Measurements from ENCODE around the gene NTSR1.
A peak's percentile ranks its signal among the peaks of the same experiment; 100 is the strongest.

NTSR1 gene

DNA sequence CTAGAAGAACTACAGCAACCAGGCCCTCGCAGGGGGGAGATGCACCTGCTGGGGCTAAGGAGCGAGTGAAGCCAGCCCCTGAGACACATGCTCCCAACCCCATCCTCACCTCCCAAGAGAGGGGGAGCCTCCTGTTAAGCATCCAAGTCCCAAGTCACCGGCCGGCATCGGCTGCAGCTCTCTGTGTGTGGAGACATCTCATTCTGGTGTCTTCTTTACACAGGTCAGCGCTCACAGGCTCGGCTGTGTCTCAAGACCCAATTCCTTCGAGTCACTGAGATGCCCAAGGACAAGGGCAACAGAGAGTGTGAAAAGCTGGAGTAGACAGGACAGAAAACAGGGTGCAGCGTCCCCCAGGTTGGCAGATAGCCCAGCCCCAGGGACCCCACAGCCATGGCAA lies 66.6 kb downstream of the NTSR1 start:
- DNase-seq: no peak

DNA sequence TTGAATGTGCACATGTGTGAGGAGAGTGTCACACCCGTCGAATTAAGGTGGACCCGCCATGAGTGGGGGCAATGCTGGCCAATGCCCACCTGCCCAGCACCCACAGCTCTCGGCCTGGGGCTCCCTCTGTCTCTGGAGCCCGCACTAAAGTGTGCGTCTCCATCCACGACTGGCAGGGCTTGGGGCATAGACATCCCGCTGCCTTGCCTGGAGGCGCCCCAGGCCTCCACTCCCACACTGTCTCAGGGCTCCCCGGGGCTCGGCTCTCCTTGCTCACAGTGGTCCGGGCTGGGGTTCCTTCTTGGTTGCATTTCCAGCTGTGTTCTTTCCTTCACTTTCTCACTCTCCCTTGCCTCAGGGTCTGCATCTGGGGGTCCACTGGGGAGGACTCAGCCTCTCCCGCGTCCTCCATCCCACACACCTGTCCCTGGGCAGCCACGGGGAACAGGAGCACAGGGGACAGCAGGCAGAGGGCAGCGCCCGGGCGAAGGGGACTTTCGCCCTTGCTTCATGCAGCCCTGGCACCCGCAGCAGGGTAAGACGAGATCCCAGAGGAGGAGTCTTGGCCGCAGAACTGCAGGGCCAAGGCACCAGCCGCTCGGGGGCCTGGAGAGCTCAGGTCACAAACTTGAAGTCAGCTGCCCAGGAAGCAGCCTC lies 67.5 kb downstream of the NTSR1 start:
- DNase-seq: no peak

DNA sequence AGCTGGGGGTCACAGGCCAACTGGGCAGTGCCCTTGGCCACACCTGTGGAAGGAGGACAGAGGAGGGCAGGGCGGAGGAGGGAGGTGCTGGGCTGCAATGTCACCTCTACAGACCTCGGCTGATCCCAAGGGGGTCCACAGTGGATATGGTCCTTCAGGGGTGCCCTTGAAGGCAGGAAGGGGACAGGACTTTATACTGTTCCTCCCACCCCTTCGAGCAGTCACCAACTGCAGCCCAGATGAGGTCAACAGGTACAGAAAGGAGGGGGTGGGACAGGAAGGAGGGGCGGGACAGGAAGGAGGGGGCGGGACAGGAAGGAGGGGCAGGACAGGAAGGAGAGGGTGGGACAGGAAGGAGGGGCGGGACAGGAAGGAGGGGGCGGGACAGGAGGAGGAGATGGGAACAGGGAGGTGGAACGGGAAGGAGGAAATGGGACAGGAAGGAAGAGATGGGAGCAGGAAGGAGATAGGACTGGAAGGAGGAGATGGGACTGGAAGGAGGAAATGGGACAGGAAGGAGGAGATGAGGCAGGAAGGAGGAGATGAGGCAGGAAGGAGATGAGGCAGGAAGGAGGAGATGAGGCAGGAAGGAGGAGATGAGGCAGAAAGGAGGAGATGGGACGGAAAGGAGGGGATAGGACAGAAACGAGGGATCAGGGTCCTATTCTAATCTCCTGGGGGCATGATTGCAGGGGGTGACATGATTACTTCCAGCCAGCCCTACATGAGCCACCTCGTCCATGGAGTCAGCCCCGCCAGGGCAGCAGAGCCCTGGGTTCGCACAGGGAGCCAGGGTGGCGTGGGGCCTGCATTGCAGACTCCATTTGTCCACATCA lies 68.3 kb downstream of the NTSR1 start:
- DNase-seq: peak; percentile 90

DNA sequence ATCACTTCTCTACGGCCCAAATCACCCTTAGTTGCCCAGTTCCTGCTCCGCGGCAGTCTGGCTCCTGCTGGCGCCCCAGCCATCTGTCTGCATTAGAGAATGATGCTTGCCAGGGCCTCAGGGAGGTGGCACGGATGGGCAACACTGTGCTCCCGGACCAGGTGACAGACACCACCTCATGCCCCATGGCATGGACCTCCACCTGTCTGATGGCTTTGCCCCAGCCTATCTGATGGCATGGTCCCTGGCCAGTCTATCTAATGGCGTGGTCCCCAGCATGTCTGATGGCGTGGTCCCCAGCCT lies 68.8 kb downstream of the NTSR1 start:
- DNase-seq: no peak

DNA sequence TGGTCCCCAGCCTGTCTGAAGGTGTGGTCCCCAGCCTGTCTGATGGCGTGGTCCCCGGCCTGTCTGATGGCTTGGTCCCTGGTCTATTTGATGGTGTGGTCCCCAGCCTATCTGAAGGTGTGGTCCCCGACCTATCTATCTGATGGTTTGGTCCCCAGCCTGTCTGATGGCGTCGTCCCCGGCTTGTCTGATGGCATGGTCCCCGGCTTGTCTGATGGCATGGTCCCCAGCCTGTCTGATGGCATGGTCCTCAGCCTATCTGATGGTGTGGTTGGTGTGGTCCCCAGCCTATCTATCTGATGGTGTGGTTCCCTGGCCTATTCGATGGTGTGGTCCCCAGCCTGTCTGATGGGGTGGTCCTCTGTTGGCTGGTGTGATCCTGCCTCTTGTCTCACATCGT lies 69.4 kb downstream of the NTSR1 start:
- DNase-seq: no peak

DNA sequence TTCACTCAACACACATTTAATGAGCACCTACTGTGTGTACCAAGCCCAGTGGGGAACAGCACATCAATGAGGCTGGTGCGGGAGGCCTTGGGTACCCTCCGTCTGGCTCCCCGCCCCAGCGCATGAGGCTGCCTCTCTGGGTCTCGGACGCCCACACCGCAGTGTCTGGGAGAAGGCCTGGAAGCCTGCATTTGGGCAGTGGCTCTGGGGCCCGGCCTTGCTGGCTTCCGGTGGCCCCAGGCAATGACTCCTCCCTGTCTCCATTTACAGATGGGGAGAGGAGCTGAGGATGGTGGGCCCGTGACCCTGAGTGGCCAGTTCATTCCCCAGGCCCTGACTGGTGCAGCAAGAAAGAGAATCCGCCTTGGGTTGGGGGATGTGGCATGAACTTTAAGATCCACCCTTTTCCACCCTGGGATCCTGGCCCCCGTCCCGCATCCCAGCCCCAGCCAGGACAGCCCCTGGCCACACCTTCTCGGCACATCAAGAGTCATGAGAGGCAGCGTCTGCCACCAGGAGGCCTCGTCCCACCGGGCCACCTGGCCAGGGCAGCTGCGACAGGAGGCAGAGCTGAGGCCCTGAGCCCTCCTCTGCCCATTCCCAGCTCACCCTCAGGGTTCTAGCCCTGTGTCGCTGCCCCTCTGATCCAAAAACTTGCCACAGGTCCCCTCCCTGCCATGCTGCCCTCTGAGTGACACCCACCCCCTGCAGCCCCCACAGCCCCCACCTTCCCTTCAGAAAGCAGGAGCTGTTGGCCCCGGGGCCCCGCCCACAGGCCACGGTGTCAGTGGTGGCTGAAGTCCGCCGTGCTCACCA lies 70.2 kb downstream of the NTSR1 start:
- DNase-seq: no peak

DNA sequence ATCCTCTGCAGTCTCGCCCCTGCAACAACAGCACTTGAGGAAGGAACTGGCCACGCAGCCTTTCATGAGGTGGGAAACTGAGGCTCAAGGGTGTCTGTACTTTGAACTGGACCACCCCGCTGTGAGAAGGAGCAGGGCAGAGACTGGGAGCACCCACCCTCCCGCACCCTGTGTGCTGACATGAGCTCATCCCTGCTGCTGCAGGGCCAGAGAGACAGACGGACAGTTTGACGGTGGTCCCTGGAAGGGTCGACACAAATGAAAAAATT lies 70.7 kb downstream of the NTSR1 start:
- DNase-seq: no peak

DNA sequence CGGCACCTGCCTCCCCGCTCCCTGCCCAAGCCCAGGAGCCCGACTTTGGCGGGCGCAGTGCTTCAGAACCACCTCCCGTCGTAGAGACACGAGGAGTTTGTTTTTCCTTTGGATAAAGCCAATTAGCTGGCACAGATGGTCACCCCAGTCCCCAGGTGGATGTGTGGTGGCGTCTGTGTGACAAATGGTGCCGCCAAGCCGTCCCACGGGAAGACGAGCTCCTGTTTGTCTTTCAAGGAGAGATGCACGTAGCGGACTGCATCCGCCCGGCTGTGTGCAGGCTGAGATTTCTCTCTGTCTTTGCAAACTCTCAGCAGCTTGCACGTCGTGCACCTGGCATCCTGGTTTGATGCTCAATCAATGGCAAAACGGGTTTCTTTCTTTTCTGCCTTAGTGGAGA lies 71.6 kb downstream of the NTSR1 start:
- DNase-seq: no peak

DNA sequence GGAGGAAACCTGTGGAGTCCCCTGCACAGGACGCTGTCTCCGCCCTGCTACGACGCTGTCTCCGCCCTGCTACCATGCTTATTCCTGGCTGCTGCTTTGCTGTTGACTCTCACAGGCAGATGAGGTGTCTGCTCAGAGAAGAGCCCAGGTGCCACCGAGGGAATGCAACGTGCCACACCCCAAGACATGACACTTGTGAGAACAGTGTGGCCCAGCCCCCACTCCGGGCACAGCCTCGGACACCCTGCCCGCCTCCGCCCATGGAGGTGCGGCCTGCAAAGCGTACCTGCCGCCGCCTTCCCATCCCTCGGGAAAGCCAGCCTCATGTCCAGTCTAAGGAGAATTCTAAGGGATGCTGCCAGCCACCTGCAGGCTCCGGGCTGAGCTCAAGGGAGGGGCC lies 72.1 kb downstream of the NTSR1 start:
- no peak for DNase-seq

DNA sequence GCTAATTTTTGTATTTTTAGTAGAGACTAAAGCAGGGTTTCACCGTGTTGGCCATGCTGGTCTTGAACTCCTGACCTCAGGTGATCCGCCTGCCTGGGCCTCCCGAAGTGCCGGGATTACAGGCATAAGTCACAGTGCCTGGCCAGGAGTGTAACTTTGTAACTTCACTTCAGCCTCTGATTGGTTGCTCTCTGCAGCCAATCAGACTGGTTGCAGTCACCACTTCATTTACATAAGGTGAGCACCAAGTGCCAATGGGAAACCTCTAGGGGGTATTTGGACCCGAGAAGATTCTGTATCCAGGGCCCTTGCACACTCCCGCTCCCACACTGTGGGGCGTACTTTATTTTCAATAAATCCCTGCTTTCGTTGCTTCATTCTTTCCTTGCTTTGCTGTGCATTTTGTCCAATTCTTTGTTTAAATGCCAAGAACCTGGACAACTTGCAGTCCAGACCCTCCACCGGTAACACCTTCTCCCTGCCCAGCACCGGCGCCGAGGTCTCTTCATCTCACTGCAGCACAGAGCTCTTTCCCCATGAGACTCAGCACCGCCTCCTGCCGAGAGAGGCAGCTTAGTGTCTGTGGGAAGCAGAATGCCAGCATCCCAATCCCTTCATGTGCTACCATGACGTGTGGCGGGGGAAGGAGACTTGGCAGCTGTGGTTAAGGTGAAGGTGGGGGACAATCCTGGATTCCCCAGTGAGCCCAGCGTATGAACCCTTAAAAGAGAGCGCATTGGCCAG lies 73.7 kb downstream of the NTSR1 start:
- DNase-seq: no peak

DNA sequence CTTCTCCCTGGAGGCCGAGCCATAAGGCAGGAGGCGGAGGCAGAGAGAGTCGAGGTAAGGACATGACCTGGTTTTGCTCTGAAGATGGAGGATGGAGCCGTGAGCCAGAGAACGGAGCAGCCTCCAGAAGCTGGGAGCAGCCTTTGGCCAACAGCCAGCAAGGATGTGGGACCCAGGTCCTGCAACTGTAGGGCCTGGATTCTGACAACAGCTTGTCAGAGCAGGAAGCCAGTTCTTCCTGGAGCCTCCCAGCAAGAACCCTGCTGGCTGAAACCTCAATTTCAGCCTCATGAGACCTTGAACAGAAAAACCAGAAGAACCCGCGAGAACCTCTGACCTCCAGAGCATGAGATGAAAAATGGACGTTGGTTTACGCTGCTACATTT lies 74.2 kb downstream of the NTSR1 start:
- no peak for DNase-seq

DNA sequence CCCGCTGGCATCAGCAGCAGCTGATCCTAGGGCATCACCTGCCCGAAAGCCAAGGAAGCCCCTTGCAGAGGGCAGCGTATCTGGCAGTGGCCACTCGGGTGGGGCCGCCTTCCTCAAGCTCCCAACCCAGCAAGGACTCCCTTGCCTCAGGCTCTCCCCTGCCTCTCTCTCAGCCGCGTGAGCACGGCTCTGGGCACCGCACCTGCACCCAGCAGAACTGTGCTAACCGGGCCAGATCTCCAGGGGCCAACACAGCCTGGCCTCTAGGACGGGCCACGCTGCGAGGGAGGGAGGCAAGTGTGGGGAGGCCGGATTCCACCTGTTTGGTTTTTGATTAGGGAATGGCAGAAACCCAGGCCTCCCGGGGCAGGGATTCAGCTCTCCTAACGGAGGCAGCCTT lies 75.9 kb downstream of the NTSR1 start:
- no peak for DNase-seq

DNA sequence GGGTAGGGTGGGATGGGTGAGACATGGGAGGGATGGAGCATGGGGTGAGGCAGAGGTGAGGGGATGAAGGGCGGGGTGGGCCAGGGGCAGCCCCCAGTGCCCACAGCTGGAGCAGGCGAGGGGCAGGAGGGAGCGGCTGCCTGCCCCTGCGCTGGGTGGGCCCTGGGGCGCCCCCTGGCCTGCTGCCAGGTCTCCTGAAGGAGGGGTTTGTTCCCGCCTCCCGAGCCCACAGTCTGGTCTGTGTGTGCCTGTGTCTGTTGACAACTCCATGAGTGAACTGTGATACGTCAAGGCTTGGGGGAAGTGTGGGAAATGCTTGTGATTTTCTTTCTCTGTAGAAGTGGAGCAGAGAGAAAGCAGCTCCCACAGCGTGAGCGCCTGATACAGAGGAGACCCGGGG lies 76.8 kb downstream of the NTSR1 start:
- no peak for DNase-seq

DNA sequence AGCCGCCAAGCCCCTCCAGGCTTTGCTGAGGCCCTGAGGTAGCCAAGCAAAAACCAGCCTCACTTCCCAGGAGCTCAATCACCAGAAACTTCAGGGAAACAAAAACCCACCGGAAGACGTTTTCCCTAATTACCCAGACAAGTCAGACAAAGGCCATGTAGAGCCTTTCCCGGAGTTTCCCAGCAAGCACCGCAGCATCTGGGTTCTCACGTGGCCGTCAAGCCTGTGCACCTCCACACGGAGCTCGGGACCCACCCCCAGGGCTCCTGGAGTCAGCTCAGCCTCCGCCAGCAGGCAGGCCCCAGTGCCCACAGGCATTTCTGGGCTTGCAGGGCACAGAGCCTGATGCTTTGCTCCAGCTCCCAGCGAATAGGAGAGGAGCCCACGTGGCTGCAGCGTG lies 77.5 kb downstream of the NTSR1 start:
- DNase-seq: no peak

DNA sequence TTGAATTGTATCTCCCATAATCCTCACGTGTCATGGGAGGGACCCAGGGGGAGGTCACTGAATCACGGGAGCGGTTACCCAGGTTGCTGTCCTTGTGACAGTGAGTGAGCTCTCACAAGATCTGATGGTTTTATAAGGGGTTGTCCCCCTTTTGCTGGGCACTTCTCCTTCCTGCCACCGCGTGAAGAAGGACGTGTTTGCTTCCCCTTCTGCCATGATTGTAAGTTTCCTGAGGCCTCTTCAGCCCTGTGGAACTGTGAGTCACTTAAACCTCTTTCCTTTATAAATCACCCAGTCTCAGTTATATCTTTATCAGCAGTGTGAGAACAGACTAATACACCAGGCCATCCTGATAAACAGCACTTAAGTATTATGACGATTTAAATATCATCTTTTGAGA lies 78.7 kb downstream of the NTSR1 start:
- DNase-seq: no peak

DNA sequence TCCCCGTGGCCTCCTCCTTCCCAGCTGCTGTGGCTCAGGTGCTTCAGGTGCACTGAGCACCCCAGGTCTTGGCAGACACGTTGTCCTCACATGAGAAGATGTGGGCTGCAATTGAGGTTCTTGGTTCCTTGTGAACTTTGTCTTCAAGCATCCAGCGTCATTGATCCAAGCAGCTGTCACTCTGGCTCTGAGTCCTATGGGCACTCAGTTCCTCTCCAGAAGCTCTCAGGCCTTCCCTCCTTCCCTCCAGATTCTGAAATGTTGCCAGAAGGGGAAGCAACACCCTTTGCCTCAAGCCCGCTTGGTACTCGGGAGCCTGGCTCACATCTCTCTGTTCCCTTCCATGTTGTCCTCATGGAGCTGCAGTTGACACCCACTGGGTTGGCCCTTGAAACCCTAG lies 79.2 kb downstream of the NTSR1 start:
- no peak for DNase-seq

DNA sequence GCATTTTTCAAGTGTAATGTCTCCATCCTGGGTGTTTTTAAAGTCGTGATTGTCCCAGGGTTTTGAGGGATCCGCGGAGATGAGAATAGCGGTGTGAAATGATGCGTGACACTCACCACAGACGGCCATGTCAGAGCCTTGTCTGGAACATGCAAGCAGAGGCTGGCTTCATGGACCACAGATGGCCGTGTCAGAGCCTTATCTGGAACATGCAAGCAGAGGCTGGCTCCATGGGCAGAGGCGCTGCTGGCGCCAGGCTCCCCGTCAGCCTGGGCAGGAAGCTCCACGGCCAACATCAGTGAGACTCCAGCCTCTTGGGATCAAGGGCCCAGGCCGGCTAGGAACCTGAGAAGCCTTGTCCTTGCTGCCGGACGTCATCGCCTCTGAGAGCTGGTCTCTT lies 80.0 kb downstream of the NTSR1 start:
- DNase-seq: no peak

DNA sequence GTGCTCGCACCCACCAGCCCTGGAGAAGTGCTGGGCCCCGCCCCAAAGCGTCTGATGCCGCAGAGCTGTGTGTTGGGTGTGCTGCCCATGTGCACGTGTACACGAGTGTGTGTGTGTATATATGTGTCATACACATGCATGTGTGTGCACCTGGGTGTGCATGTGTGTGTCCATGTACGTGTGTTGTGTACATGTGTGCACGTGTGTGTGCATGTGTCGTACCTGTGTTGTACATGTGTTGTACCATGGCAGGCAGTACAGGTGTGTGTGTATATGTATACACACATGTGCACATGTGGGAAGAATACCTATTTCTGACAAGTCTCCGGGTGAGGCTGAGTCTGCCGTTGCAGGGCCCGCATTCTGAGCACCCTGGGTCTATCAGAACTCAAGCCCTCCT lies 81.4 kb downstream of the NTSR1 start:
- DNase-seq: no peak

DNA sequence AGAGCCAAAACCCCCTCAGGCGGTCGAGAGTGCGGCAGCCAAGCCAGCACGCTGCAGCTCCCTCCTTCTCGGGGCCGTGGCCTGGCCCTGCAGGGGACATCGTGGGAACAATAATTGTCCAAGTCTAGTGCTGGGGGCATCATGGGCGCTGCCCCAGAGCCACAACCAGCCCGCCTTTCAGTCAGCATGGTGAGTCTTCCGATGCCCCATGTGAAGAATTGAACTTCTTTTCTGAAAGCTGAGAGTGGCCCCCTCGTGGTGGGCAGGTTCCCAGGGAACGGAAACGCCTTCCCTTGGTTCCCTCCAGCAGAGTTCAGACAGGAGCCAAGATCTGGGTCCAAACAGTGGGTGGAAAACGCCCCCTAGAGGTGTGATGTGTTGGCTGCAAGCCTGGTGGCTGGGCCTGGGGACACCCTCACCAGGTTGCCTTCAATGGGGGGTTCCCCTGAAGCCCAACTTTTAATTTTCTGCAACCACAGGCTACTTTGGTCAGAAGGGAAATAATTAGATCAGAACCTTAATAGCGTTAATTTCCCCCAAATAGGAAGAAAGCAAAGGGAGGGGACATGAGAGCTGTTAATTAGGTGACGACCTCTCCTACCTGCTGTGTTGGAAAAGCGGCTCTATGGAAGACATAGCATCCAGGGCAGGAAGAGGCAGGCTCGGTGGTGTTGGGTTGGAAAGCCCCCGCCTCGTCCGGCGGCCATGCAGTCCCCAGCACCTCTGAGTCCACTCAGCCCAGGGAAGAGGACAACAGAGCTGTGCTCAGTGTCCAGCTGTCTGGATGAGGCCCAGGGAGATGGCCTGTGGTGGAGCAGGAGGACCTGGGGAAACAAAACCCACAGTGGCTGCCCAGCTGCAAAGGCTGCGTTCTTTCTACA lies 82.9 kb downstream of the NTSR1 start:
- DNase-seq: peak; percentile 82

DNA sequence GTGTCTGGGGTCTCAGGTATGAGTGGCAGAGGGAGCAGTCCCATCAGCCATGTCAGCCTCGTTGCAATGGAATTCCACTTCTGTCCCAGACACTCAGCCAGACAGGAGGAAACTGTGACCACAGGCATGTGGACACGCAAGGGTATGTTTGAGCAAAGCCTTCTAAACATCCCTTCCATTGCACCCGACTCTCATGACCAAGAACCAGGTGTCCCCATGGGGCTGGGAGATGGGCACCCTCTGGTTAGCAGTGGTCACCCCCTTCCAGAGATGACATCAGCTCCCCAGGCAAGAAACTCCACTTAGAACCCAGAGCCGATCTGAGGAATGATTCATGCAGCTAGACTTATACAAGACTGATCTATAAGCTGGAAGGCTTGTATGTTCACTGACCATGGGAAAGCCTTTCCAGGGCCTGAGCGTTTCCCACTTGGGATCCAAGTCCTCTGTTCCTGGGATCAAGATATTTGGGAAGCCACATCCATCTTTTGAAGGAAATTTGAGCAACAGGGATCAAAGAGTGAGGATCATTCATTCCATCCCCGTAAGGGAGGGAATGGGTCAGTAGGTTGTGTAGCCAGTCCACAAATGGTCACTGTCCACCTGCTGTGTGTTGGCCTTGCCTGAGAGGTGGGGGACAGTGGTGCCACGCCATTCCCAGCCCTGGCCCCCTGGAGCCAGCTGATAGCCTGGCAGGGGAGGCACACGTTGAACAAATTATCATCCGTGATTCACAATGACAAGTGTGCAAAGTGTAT lies 83.7 kb downstream of the NTSR1 start:
- DNase-seq: no peak

DNA sequence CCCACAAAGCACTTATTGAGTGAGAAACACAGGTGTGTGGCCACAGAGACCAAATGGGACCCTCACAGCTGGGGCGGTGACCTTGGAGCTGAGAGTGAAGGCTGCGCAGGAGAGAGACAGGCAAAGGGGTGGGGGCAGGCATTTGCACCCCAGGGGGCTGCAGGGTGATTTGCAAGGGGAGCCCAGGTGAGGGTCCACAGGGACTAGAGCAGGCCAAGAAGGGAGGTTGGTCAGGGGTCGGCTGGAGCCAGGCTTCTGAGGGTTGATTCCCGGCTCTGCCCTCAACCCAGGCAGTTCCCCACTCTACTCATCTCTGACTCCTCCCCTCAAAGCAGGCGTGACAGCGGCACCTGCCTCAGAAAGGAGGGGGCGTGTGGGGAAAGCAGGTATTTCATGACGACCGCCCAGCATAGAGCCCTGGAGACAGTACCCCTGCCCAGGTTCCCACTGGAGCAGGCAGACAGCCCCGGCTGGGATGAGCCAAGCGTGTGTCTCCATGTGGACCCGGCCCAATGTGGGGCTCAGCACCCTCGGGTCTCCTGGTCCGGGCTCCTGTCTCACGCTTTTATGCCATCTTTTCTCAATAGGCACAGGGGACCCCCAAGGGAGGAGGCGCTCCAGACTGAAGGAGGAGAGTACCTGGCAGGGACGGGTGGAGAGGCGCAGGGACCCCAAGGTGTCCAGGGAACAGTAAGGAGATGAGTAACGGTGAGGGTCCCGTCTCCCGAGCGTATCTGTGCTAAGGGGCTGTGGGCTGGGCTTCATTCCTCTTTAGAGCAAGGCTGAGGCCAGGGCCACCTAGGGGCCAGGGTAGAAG lies 84.5 kb downstream of the NTSR1 start:
- DNase-seq: peak; percentile 23
